HepG2 (cell line): ENCODE measurements around the gene MSH3. TPM values are rescaled to one million over a fixed set of nuclear protein-coding genes. Genes with fewer than 3 reads are reported as not detected.

Source experiments
- ATAC-seq: fragments of 200-7000 bp; cut with Tn5 transposase; 3 replicates; pipeline ENCODE4 v1.9.1; 2020; ENCODE audit warnings: mild to moderate bottlenecking, moderate library complexity
- BruUV-seq: library from RNA; stranded (reverse); fragments of 400-500 nt; replicated peaks from 2 replicates; lab custom pipeline; 2021; lab: Mats Ljungman, UMichigan
- CTCF ChIA-PET: fragments of 300-600 bp; formaldehyde crosslinking; extraction: SDS; loops from one replicate; lab custom pipeline; 2021; ENCODE audit warnings: low total read pairs, inconsistent platforms, low intra/inter-chr PET ratio; lab: Yijun Ruan, JAX
- POLR2A ChIA-PET: fragments of 350-600 bp; sonication (Branson Sonifier 250); formaldehyde crosslinking; loops from one replicate; lab custom pipeline; 2020; ENCODE audit warnings: antibody characterized with exemption, inconsistent platforms; lab: Yijun Ruan, JAX
- DNase-seq: peaks from one replicate; pipeline ENCODE4 v3.0.0-alpha.2; 2015; ENCODE audit warnings: low spot score
- FAIRE-seq: peaks from 3 replicates; lab custom pipeline; 2011; peaks lifted over from hg19 to GRCh38; lab: Jason Lieb, UNC
- H2AFZ ChIP-seq: one replicate; pipeline ENCODE4 v1.6.1; 2011; ENCODE audit warnings: low read length, inconsistent platforms
- H3K27ac ChIP-seq: fragments of 300-600 bp; 3 replicates; pipeline ENCODE4 v1.8.0; 2011; ENCODE audit warnings: mixed run types, mild to moderate bottlenecking, mixed read lengths, low read length, inconsistent platforms; ENCODE audit not compliant: insufficient read depth; ENCODE audit errors: extremely low read length
- H3K27me3 ChIP-seq, 2 experiments: fragments of 200-600 bp in 1 of 2; 2 replicates in 1 of 2; 3 replicates in 1 of 2; pipeline versions ENCODE4 v1.6.0 to v1.8.0; 2011; ENCODE audit warnings: low read length in 2 of 2, mild to moderate bottlenecking in 2 of 2, moderate library complexity in 2 of 2, inconsistent platforms in 1 of 2; ENCODE audit not compliant: insufficient read depth in 2 of 2, control insufficient read depth in 1 of 2
- H3K36me3 ChIP-seq, 2 experiments: fragments of 200-600 bp in 1 of 2; replicated peaks in 1 of 2; 2 replicates in 1 of 2; 3 replicates in 1 of 2; pipeline versions ENCODE4 v1.5.1 to v1.8.0; 2011; ENCODE audit warnings: low read length in 2 of 2, inconsistent platforms in 1 of 2; ENCODE audit not compliant: insufficient read depth in 2 of 2, control insufficient read depth in 1 of 2
- H3K4me1 ChIP-seq: 2 replicates; pipeline ENCODE4 v1.5.1; 2012; ENCODE audit warnings: low read length, inconsistent platforms; ENCODE audit not compliant: insufficient read depth
- H3K4me2 ChIP-seq: 2 replicates; pipeline ENCODE4 v1.6.0; 2011; ENCODE audit warnings: low read depth, low read length, inconsistent platforms
- H3K4me3 ChIP-seq, 3 experiments: fragments of 200-600 bp in 1 of 3; sonication (generic), shearing (Covaris generic) in 1 of 3; replicated peaks in 1 of 3; 2 replicates each; pipeline ENCODE4 v1.5.1; 2011 to 2016; ENCODE audit warnings: low read length in 3 of 3, inconsistent platforms in 2 of 3, low read depth in 2 of 3, mild to moderate bottlenecking in 2 of 3, control low read depth in 1 of 3, mixed read lengths in 1 of 3; ENCODE audit not compliant: insufficient read depth in 1 of 3
- H3K79me2 ChIP-seq: one replicate; pipeline ENCODE4 v1.6.1; 2011; ENCODE audit warnings: low read length, inconsistent platforms; ENCODE audit not compliant: insufficient read depth
- H3K9ac ChIP-seq: 2 replicates; pipeline ENCODE4 v1.6.0; 2011; ENCODE audit warnings: mild to moderate bottlenecking, low read depth, low read length, inconsistent platforms; ENCODE audit not compliant: insufficient read depth
- H3K9me3 ChIP-seq: 2 replicates; pipeline ENCODE4 v1.5.1; 2012; ENCODE audit warnings: mild to moderate bottlenecking, low read length
- H4K20me1 ChIP-seq: 2 replicates; pipeline ENCODE4 v1.6.0; 2011; ENCODE audit warnings: inconsistent platforms, mild to moderate bottlenecking, low read length, moderate library complexity; ENCODE audit not compliant: insufficient read depth
- BRCA1 ChIP-seq: sonication (generic); formaldehyde crosslinking; IDR thresholded peaks from 2 replicates; pipeline ENCODE4 v1.4.0; 2020; ENCODE audit warnings: missing genetic modification reagents
- EED ChIP-seq: sonication (generic); formaldehyde crosslinking; IDR thresholded peaks from 2 replicates; pipeline ENCODE4 v1.5.0; 2020; ENCODE audit warnings: mild to moderate bottlenecking, missing genetic modification reagents
- JARID2 ChIP-seq: sonication (generic); formaldehyde crosslinking; IDR thresholded peaks from 2 replicates; pipeline ENCODE4 v1.8.1; 2023; ENCODE audit warnings: missing genetic modification reagents, inconsistent platforms; ENCODE audit not compliant: insufficient replicate concordance
- JUNB ChIP-seq: sonication (generic); formaldehyde crosslinking; IDR thresholded peaks from 2 replicates; pipeline ENCODE4 v1.8.0; 2022; ENCODE audit warnings: missing genetic modification reagents, mild to moderate bottlenecking, borderline replicate concordance
- RARA ChIP-seq: IDR thresholded peaks from 2 replicates; pipeline ENCODE4 v1.6.1; 2016; ENCODE audit warnings: missing genetic modification reagents, missing compliant biosample characterization
- RBM39 ChIP-seq: fragments of 200-400 bp; formaldehyde crosslinking; IDR thresholded peaks from one replicate; pipeline ENCODE4 v1.6.1; 2018; ENCODE audit warnings: antibody characterized with exemption, mild to moderate bottlenecking, low read depth, low read length; ENCODE audit not compliant: poor library complexity, severe bottlenecking
- RELA ChIP-seq: sonication (generic); formaldehyde crosslinking; IDR thresholded peaks from 2 replicates; pipeline ENCODE4 v1.4.0; 2020; ENCODE audit warnings: missing genetic modification reagents
- REXO4 ChIP-seq: sonication (generic); formaldehyde crosslinking; IDR thresholded peaks from 2 replicates; pipeline ENCODE4 v1.8.0; 2022; ENCODE audit warnings: missing genetic modification reagents, mild to moderate bottlenecking, borderline replicate concordance
- SRSF1 ChIP-seq: fragments of 200-400 bp; formaldehyde crosslinking; optimal IDR thresholded peaks from 2 replicates; pipeline ENCODE3; 2017; ENCODE audit warnings: mild to moderate bottlenecking, low read depth, low read length, moderate library complexity
- STAT5B ChIP-seq: sonication (generic); formaldehyde crosslinking; IDR thresholded peaks from 2 replicates; pipeline ENCODE4 v1.4.0; 2020; ENCODE audit warnings: missing genetic modification reagents
- TBX3 ChIP-seq: fragments of 450-650 bp; IDR thresholded peaks from 2 replicates; pipeline ENCODE4 v1.6.1; 2017; ENCODE audit warnings: antibody characterized with exemption, mild to moderate bottlenecking, inconsistent platforms, borderline replicate concordance
- THAP8 ChIP-seq: sonication (generic); formaldehyde crosslinking; IDR thresholded peaks from 2 replicates; pipeline ENCODE4 v1.5.1; 2020; ENCODE audit warnings: missing genetic modification reagents, mild to moderate bottlenecking, borderline replicate concordance
- THRA ChIP-seq: sonication (generic); formaldehyde crosslinking; IDR thresholded peaks from 2 replicates; pipeline ENCODE4 v1.4.0; 2020; ENCODE audit warnings: missing genetic modification reagents, borderline replicate concordance
- ZBTB3 ChIP-seq: sonication (generic); formaldehyde crosslinking; IDR thresholded peaks from 2 replicates; pipeline ENCODE4 v1.4.0; 2020; ENCODE audit warnings: low read depth, mild to moderate bottlenecking, moderate library complexity, missing genetic modification reagents, borderline replicate concordance
- ZBTB8A ChIP-seq: sonication (generic); formaldehyde crosslinking; IDR thresholded peaks from 2 replicates; pipeline ENCODE4 v1.4.0; 2020; ENCODE audit warnings: mild to moderate bottlenecking, low read depth, missing genetic modification reagents, borderline replicate concordance
- ZNF17 ChIP-seq: sonication (generic); formaldehyde crosslinking; IDR thresholded peaks from 2 replicates; pipeline ENCODE4 v1.5.0; 2020; ENCODE audit warnings: mild to moderate bottlenecking, missing genetic modification reagents
- ZNF331 ChIP-seq: sonication (generic); formaldehyde crosslinking; IDR thresholded peaks from 2 replicates; pipeline ENCODE4 v1.4.0; 2020; ENCODE audit warnings: missing genetic modification reagents
- ZNF501 ChIP-seq: sonication (generic); formaldehyde crosslinking; IDR thresholded peaks from 2 replicates; pipeline ENCODE4 v1.5.1; 2020; ENCODE audit warnings: mild to moderate bottlenecking, moderate library complexity, missing genetic modification reagents
- ZNF557 ChIP-seq: sonication (generic); formaldehyde crosslinking; IDR thresholded peaks from 2 replicates; pipeline ENCODE4 v1.4.0; 2020; ENCODE audit warnings: missing genetic modification reagents
- ZNF850 ChIP-seq: sonication (generic); formaldehyde crosslinking; conservative IDR thresholded peaks from 2 replicates; pipeline ENCODE4 v1.9.0; 2021; ENCODE audit warnings: mild to moderate bottlenecking, missing genetic modification reagents
- WGBS: methylation state at CpG from one replicate; pipeline ENCODE4 v1.1.6; 2017; ENCODE audit warnings: low lambda C conversion rate; 5-methylcytosine and 5-hydroxymethylcytosine counted together
- in situ Hi-C: cut with HindIII; loops from 2 replicates; pipeline ENCODE4 v1.10.0; 2017; ENCODE audit warnings: low pct_unique_long_range_greater_than_20kb; ENCODE audit not compliant: extremely low pct_ligation_motif_present
- intact Hi-C: fragments of 100-400 bp; cut with micrococcal nuclease; formaldehyde crosslinking; loops from one replicate; pipeline ENCODE4 v1.10.0; 2022; ENCODE audit not compliant: unreplicated experiment
- polyA plus RNA-seq, 8 experiments: library from polyadenylated mRNA; depleted of rRNA in 3 of 8; stranded (reverse) in 7 of 8; unstranded in 1 of 8; fragments of >200 nt; fragmentation: Illumina TruSeq in 4 of 8; extraction: Trizol in 4 of 8; gene quantifications; 2 replicates each; pipeline versions ENCODE4 v1.2.1 to v1.2.3, GENCODE V29; 2011 to 2016; ENCODE audit warnings: low read depth in 4 of 8, missing spikeins in 1 of 8, mixed read lengths in 1 of 8; ENCODE audit not compliant: insufficient read depth in 1 of 8
- total RNA-seq, 5 experiments: library from RNA; depleted of rRNA; stranded (reverse); fragments of >200 nt; fragmentation: Illumina TruSeq; extraction: Trizol; gene quantifications; 2 replicates each; pipeline ENCODE4 v1.2.3, GENCODE V29; 2016; ENCODE audit warnings: low read depth in 1 of 5

The MSH3 gene
- total and polyA plus RNA-seq, 2 of the 13 experiments (the other 11 are each of a cell fraction or from before 2014, with no cell fraction given): 4.0 to 16.4 TPM

- no peak overlapping the region for H2AFZ ChIP-seq
- no peak overlapping the region for H3K9ac ChIP-seq
- TF ChIP-seq SRSF1 (no peak), RARA (CRISPR knock-in tag) (no peak), EED (CRISPR knock-in tag) (no peak), BRCA1 (no peak), RELA (no peak), ZBTB8A (CRISPR knock-in tag) (no peak), RBM39 (no peak), STAT5B (no peak), ZNF850 (CRISPR knock-in tag) (no peak), ZNF557 (CRISPR knock-in tag) (no peak), REXO4 (no peak), ZNF331 (CRISPR knock-in tag) (no peak), TBX3 (no peak), JARID2 (CRISPR knock-in tag) (no peak), ZNF17 (CRISPR knock-in tag) (no peak), JUNB (CRISPR knock-in tag) (no peak), ZBTB3 (CRISPR knock-in tag) (no peak), THAP8 (CRISPR knock-in tag) (no peak), THRA (CRISPR knock-in tag) (no peak), ZNF501 (CRISPR knock-in tag) (no peak)
- H3K4me1 ChIP-seq: no peaks in the 10 kb centered on the region
- H3K4me3 ChIP-seq: no peak overlapping the region
- POLR2A ChIA-PET: no interaction called here
- H3K36me3 ChIP-seq: no peaks in the 10 kb centered on the region
- in situ Hi-C loops (no loop called here), intact Hi-C loops (no loop called here)
- BruUV-seq: no TSS peak
- H3K9me3 ChIP-seq: no peaks in the 10 kb centered on the region
- no peaks in the 10 kb centered on the region for H3K79me2 ChIP-seq
- DNase-seq (no peak), FAIRE-seq (no peak), ATAC-seq (no peak)
- H3K27ac ChIP-seq: no peak overlapping the region
- CTCF ChIA-PET: no interaction called here
- H3K27me3 ChIP-seq: no peaks in the 10 kb centered on the region
- no peak overlapping the region for H3K4me2 ChIP-seq
- WGBS: 38% methylated on average over 1 of the region's 1 CpG
- no peaks in the 10 kb centered on the region for H4K20me1 ChIP-seq
These were observed 271.5 kb downstream of the MSH3 start for GRCh38 chr5:80925931-80926330.
